ENCODE data around the gene HSPBAP1.

DNA sequence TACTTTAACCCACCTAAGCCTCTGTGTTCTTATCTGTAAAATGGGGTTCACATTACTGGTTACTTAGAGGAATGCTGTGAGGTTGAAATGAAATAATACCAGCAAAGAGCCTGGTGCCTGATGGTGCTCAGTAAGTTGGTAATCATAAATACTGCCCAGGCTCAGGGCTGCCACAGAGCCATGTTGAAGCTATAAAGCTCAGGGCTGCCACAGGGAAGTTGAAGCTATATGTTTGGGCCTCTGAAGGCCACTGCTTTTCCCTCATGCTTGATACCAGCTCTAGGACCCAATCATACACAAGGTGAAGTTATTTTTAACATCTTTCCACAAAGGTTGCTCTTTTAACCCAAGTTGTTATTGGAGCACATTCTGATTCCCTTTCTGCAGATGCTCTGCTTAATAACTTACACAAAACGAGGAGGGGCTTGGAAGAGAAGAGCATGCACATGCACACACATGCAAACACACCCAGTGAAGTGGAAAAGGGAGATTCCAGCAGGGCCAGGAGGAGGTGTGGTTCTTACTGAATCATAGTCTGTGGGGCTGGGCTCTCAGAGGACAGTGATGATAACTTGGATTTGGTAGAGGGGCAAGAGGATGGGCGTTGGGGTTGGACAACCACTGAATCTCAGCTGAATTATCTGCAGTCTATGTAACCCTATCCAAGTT, 95.5 kb downstream of the HSPBAP1 start:
- TF ChIP-seq EZH2phosphoT487 (IDR thresholded peaks at IDR 0.05; ENCODE audit: borderline replicate concordance, low read length) (no peak), EZH2 (IDR thresholded peaks at IDR 0.05; ENCODE audit: low read length, unreplicated experiment) (no peak)
- TF ChIP-seq, protein P1, sequence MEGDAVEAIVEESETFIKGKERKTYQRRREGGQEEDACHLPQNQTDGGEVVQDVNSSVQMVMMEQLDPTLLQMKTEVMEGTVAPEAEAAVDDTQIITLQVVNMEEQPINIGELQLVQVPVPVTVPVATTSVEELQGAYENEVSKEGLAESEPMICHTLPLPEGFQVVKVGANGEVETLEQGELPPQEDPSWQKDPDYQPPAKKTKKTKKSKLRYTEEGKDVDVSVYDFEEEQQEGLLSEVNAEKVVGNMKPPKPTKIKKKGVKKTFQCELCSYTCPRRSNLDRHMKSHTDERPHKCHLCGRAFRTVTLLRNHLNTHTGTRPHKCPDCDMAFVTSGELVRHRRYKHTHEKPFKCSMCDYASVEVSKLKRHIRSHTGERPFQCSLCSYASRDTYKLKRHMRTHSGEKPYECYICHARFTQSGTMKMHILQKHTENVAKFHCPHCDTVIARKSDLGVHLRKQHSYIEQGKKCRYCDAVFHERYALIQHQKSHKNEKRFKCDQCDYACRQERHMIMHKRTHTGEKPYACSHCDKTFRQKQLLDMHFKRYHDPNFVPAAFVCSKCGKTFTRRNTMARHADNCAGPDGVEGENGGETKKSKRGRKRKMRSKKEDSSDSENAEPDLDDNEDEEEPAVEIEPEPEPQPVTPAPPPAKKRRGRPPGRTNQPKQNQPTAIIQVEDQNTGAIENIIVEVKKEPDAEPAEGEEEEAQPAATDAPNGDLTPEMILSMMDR (conservative IDR thresholded peaks at IDR 0.05; ENCODE audit: low read depth, low read length): no peak

All from PC-3 (cell line).